HepG2 (cell line): ENCODE data around the gene GDF11. TPM values are rescaled to one million over a fixed set of nuclear protein-coding genes. Genes with fewer than 3 reads are reported as not detected.

Source experiments
- BORCS8-MEF2B ChIP-seq: sonication (generic); formaldehyde crosslinking; IDR thresholded peaks from 2 replicates; pipeline ENCODE4 v1.8.0; 2022; ENCODE audit warnings: mild to moderate bottlenecking, missing genetic modification reagents
- FOXK2 ChIP-seq: fragments of 450-650 bp; IDR thresholded peaks from 2 replicates; pipeline ENCODE4 v1.6.1; 2016
- HMG20B ChIP-seq: conservative IDR thresholded peaks from 2 replicates; pipeline ENCODE4 v1.6.1; 2016; ENCODE audit warnings: missing genetic modification reagents, missing compliant biosample characterization
- HNF1B ChIP-seq: sonication (generic); formaldehyde crosslinking; IDR thresholded peaks from 2 replicates; pipeline ENCODE4 v1.5.1; 2020; ENCODE audit warnings: mild to moderate bottlenecking, moderate library complexity, missing genetic modification reagents
- IKZF1 ChIP-seq: fragments of 450-650 bp; IDR thresholded peaks from 2 replicates; pipeline ENCODE4 v1.7.1; 2016
- PCBP1 ChIP-seq: fragments of 200-400 bp; formaldehyde crosslinking; IDR thresholded peaks from 2 replicates; pipeline ENCODE4 v1.6.1; 2017; ENCODE audit warnings: mild to moderate bottlenecking, low read depth, low read length, borderline replicate concordance
- PRDM15 ChIP-seq: sonication (generic); formaldehyde crosslinking; IDR thresholded peaks from 2 replicates; pipeline ENCODE4 v1.4.0; 2020; ENCODE audit warnings: missing genetic modification reagents
- RFX3 ChIP-seq: IDR thresholded peaks from 2 replicates; pipeline ENCODE4 v1.6.1; 2016; ENCODE audit warnings: missing biosample characterization, missing genetic modification reagents
- RFXAP ChIP-seq: sonication (generic); formaldehyde crosslinking; IDR thresholded peaks from 2 replicates; pipeline ENCODE4 v1.4.0; 2020; ENCODE audit warnings: missing genetic modification reagents, borderline replicate concordance
- SIX4 ChIP-seq: sonication (generic); formaldehyde crosslinking; IDR thresholded peaks from 2 replicates; pipeline ENCODE4 v1.4.0; 2020; ENCODE audit warnings: missing genetic modification reagents
- SNAPC2 ChIP-seq: sonication (generic); formaldehyde crosslinking; IDR thresholded peaks from 2 replicates; pipeline ENCODE4 v1.8.1; 2022; ENCODE audit warnings: mild to moderate bottlenecking, missing genetic modification reagents
- ZBTB4 ChIP-seq: sonication (generic); formaldehyde crosslinking; IDR thresholded peaks from 2 replicates; pipeline ENCODE4 v1.4.0; 2020; ENCODE audit warnings: missing genetic modification reagents, mild to moderate bottlenecking, borderline replicate concordance
- ZBTB7B ChIP-seq: sonication (generic); formaldehyde crosslinking; IDR thresholded peaks from 2 replicates; pipeline ENCODE4 v1.4.0; 2020; ENCODE audit warnings: missing genetic modification reagents
- ZKSCAN5 ChIP-seq: sonication (generic); formaldehyde crosslinking; IDR thresholded peaks from 2 replicates; pipeline ENCODE4 v1.5.1; 2020; ENCODE audit warnings: mild to moderate bottlenecking, missing genetic modification reagents
- ZNF207 ChIP-seq: fragments of 450-650 bp; IDR thresholded peaks from 2 replicates; pipeline ENCODE4 v1.6.1; 2016; ENCODE audit warnings: antibody characterized with exemption, borderline replicate concordance
- ZNF317 ChIP-seq: sonication (generic); formaldehyde crosslinking; IDR thresholded peaks from 2 replicates; pipeline ENCODE4 v1.5.0; 2020; ENCODE audit warnings: mild to moderate bottlenecking, missing genetic modification reagents
- ZNF460 ChIP-seq: sonication (generic); formaldehyde crosslinking; IDR thresholded peaks from 2 replicates; pipeline ENCODE4 v1.5.1; 2020; ENCODE audit warnings: missing genetic modification reagents, mild to moderate bottlenecking, borderline replicate concordance
- ZNF691 ChIP-seq: sonication (generic); formaldehyde crosslinking; IDR thresholded peaks from 2 replicates; pipeline ENCODE4 v1.4.0; 2020; ENCODE audit warnings: missing genetic modification reagents, low read depth, mild to moderate bottlenecking, borderline replicate concordance
- ZNF772 ChIP-seq: sonication (generic); formaldehyde crosslinking; IDR thresholded peaks from 2 replicates; pipeline ENCODE4 v1.5.0; 2020; ENCODE audit warnings: mild to moderate bottlenecking, missing genetic modification reagents
- polyA plus RNA-seq, 8 experiments: library from polyadenylated mRNA; depleted of rRNA in 3 of 8; stranded (reverse) in 7 of 8; unstranded in 1 of 8; fragments of >200 nt; fragmentation: Illumina TruSeq in 4 of 8; extraction: Trizol in 4 of 8; gene quantifications; 2 replicates each; pipeline versions ENCODE4 v1.2.1 to v1.2.3, GENCODE V29; 2011 to 2016; ENCODE audit warnings: low read depth in 4 of 8, missing spikeins in 1 of 8, mixed read lengths in 1 of 8; ENCODE audit not compliant: insufficient read depth in 1 of 8
- total RNA-seq, 5 experiments: library from RNA; depleted of rRNA; stranded (reverse); fragments of >200 nt; fragmentation: Illumina TruSeq; extraction: Trizol; gene quantifications; 2 replicates each; pipeline ENCODE4 v1.2.3, GENCODE V29; 2016; ENCODE audit warnings: low read depth in 1 of 5

GDF11 gene
- total and polyA plus RNA-seq, 2 of the 13 experiments (the other 11 are each of a cell fraction or from before 2014, with no cell fraction given): 0.63 to 1.5 TPM

- TF ChIP-seq ZNF460 (CRISPR knock-in tag) (no peak), PRDM15 (no peak), ZNF317 (CRISPR knock-in tag) (no peak), HMG20B (CRISPR knock-in tag) (0 out of 2 replicates have a peak, but pooled peaks have one; percentile 13), SIX4 (CRISPR knock-in tag) (no peak), PCBP1 (no peak), HNF1B (CRISPR knock-in tag) (0 out of 2 replicates have a peak, but pooled peaks have one; percentile 25), ZNF207 (no peak), ZBTB7B (peak; percentile 68), ZBTB4 (CRISPR knock-in tag) (peak; percentile 69; the same call in 1 of the 2 replicates), ZNF772 (CRISPR knock-in tag) (peak; percentile 62; the same call in 1 of the 2 replicates), ZNF691 (CRISPR knock-in tag) (peak; percentile 50; the same call in 1 of the 2 replicates), BORCS8-MEF2B (CRISPR knock-in tag) (peak; percentile 84), FOXK2 (no peak), ZKSCAN5 (CRISPR knock-in tag) (no peak), IKZF1 (no peak), RFXAP (CRISPR knock-in tag) (no peak), RFX3 (CRISPR knock-in tag) (no peak), SNAPC2 (CRISPR knock-in tag) (peak; percentile 75; the same call in 1 of the 2 replicates)
These were observed 26.9 kb upstream of the GDF11 start, which contains the start of gene BLOC1S1 (continued) for GRCh38 chr12:55715833-55716581.
